ENCODE results near the gene SH3TC1. TPM values are rescaled to one million over a fixed set of nuclear protein-coding genes. Genes with fewer than 3 reads are reported as not detected.
A peak's percentile ranks its signal among the peaks of the same experiment; 100 is the strongest.

Gene SH3TC1
- total RNA-seq, 6 donors from 2014 or later = 34.1 to 193 (median 81.4) TPM

DNA sequence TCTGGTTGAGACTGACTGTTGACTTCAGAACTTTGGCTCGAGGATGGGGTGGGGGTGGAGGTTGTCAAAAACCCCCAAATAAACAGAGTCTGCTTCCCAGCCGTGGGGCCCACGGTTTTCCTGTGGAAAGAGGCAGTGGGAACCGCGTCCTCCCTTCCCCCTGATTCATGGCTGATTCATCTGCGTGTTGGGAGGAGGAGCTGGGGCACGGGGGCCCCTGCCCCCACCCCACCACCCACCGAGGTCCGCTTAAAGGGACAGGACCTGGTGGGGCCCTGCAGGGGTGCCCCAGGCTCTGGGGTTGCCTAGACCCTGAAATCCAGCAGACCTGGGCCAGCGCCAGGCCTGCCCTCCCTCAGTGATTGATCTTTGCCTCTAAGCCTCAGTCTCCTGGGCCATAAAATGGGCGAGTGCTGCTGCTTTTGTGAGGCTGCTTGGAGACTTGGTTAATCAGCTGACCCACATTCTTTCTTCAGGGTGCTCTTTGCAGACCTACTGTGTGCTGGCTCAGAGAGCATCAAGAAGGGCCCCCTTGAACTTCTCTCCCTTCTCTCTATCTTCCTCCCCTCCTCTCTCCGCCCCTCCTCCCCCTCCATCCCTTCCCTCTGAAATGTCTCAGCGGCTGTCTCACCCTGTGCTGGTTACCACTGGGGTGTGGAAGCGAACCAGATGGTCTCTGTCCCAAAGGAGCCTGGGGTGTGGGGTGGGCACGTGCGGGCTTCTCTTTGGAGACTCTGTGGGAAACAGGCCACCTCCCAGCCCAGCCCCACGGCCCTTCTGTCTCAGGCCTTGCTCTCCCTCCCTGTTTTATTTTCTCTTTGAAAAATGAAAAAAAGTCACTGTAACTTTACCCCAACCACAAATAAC, 79.6 kb downstream of the SH3TC1 start:
- ATAC-seq (ENCODE audit: low FRiP score in 2 of 2) (peak in 1 of 2 donors; percentile 61), DNase-seq (peak in 1 of 2 donors; percentile 65)
- Histone ChIP-seq H3K4me1 (peaks cover 11 to 33% (median 23%) of the 10 kb centered on the region in 4 donors), H3K4me3 (no peak overlapping the region), H3K9me3 (no peaks in the 10 kb centered on the region), H3K27ac (peak overlapping the region in 1 of 4 donors; percentile 17), H3K36me3 (no peaks in the 10 kb centered on the region), H3K27me3 (no peaks in the 10 kb centered on the region)
- TF ChIP-seq POLR2AphosphoS5 (IDR thresholded peaks at IDR 0.05) (no peak), POLR2A (IDR thresholded peaks at IDR 0.05) (no peak), EP300 (IDR thresholded peaks at IDR 0.05) (no peak)
- TF ChIP-seq, protein P1, sequence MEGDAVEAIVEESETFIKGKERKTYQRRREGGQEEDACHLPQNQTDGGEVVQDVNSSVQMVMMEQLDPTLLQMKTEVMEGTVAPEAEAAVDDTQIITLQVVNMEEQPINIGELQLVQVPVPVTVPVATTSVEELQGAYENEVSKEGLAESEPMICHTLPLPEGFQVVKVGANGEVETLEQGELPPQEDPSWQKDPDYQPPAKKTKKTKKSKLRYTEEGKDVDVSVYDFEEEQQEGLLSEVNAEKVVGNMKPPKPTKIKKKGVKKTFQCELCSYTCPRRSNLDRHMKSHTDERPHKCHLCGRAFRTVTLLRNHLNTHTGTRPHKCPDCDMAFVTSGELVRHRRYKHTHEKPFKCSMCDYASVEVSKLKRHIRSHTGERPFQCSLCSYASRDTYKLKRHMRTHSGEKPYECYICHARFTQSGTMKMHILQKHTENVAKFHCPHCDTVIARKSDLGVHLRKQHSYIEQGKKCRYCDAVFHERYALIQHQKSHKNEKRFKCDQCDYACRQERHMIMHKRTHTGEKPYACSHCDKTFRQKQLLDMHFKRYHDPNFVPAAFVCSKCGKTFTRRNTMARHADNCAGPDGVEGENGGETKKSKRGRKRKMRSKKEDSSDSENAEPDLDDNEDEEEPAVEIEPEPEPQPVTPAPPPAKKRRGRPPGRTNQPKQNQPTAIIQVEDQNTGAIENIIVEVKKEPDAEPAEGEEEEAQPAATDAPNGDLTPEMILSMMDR (IDR thresholded peaks at IDR 0.05) = no peak
- WGBS, 2 donors = 37 to 44% methylated on average over 13 to 17 of the region's 17 CpGs

DNA sequence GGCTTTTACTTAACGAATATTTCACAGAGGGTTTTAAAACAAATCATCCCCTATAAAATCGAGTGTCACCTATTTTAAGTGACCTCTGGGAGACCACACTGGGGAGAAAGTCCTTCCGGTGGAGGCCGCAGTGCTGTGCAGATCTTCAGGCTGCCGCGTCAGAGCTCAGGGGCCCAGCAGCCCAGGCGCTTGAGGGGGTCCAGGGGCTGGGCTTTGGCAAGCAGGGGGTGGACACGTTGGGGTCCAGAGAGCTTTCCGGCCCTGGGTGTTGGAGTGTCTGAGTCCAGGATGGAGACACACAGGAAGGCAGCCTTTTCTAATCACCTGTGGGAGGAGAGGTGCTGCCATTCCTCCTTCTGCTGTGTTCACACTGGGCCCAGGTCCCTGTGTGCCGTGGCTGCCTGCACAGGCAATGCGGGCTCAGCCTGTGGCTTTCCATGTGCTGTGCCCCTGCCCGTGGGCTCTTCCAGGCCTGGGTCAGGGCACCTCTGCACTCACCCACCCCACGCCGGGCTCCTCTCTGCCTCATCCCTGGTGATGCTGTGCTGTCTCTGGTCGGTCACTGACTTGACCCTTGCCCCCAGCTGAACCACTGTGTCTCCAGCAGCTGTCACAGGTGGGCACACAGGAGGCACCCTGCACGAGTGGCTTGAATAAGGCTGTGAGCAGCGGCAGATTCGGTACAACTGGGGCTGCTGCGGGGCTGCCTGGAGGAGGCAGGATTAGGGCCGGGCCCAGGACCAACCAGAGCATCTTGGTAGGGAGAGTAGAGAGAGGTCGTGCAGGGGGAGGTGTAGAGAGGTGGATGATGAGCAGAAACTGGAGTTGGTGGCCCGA, 80.4 kb downstream of the SH3TC1 start:
- peaks cover 11 to 33% (median 20%) of the 10 kb centered on the region in 4 donors for H3K4me1 ChIP-seq

DNA sequence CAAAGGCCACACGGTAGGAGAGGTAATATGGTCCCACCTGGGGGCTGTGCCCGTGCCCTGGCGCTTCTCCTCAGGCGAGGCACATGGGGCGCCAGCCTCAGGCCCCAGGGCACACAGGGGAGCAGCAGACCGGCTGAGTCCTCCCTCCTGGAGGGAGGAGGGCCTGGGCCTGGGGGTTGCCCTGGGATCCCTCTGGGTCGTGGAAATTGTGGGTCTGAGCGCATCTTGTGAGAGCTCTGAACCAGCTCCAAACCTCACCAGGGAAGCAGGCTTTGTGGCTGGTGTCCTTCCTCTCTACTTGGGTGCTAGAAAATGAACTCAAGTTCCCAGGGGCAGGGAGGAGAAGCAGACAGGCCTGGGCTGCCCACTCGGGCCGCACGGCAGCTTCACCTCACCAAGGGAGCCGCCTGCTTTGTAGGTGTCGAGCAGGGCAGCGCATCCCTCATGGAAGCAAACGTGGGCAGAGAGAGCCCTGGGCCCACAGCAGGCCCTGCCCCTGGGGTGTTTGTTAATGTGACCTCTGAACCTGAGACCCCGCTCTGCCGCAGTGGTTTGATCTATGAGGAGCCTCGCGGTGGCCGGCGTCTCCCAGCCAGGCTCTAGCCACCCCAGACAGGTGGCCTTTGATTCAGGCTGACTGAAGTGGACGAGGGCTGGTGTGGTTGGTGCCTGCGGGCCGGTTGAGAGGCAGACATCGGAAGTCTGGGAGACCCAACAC, 81.2 kb downstream of the SH3TC1 start:
- TF ChIP-seq POLR2AphosphoS5 (IDR thresholded peaks at IDR 0.05) (no peak), EP300 (IDR thresholded peaks at IDR 0.05) (no peak), POLR2A (IDR thresholded peaks at IDR 0.05) (no peak)
- TF ChIP-seq, protein P1 (IDR thresholded peaks at IDR 0.05) = no peak
- H3K9me3 ChIP-seq = no peaks in the 10 kb centered on the region
- ATAC-seq (ENCODE audit: low FRiP score in 2 of 2) (no peak), DNase-seq (peak in 1 of 2 donors; percentile 62)
- H3K36me3 ChIP-seq = no peaks in the 10 kb centered on the region
- H3K4me3 ChIP-seq = no peak overlapping the region
- no peak overlapping the region for H3K27ac ChIP-seq
- H3K4me1 ChIP-seq = peaks cover 11 to 29% (median 18%) of the 10 kb centered on the region in 4 donors
- no peaks in the 10 kb centered on the region for H3K27me3 ChIP-seq
- WGBS, 2 donors = 86 to 88% methylated on average over 17 to 22 of the region's 25 CpGs

More for the DNA sequence above, 80.4 kb downstream of the SH3TC1 start:
- H3K36me3 ChIP-seq = no peaks in the 10 kb centered on the region
- TF ChIP-seq POLR2AphosphoS5 (IDR thresholded peaks at IDR 0.05) (no peak), EP300 (IDR thresholded peaks at IDR 0.05) (no peak), POLR2A (IDR thresholded peaks at IDR 0.05) (no peak)
- TF ChIP-seq, protein P1 (IDR thresholded peaks at IDR 0.05) = no peak
- DNase-seq (no peak), ATAC-seq (ENCODE audit: low FRiP score in 2 of 2) (no peak)
- WGBS, 2 donors = 78 to 84% methylated on average over 18 to 22 of the region's 22 CpGs
- H3K27me3 ChIP-seq = no peaks in the 10 kb centered on the region
- no peak overlapping the region for H3K27ac ChIP-seq
- H3K9me3 ChIP-seq = no peaks in the 10 kb centered on the region
- no peak overlapping the region for H3K4me3 ChIP-seq

DNA sequence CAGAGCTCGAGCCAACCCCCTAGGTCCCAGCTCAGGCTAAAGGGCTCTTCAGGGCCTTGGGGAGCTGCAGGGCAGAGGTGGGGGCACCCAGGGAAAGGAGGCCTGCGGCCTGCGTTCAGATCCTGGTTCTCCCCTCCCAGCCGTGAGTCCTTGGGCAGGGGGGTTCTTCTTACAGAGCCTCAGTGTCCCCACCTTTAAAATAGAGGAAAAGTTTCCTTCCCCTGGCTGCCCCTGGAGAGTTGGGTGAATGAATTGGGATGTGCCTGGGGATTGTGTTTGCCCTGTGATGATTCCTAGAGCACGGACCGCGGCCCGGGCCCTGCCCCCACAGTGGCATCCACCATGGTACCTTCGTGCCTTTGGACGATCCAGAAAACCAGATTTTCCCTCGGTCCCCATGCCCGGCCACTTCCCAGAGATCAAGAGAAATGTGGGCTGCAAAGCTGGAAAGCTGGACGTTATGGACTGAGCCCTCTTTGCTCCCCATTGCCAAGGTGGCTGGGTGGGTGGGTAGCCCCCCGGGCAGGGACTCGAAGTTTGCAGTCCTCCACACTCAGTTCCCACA, 81.9 kb downstream of the SH3TC1 start:
- Histone ChIP-seq H3K4me3 (no peak overlapping the region), H3K27ac (no peak overlapping the region), H3K36me3 (no peaks in the 10 kb centered on the region), H3K27me3 (no peaks in the 10 kb centered on the region), H3K4me1 (peaks cover 9 to 27% (median 15%) of the 10 kb centered on the region in 4 donors), H3K9me3 (no peaks in the 10 kb centered on the region)
- TF ChIP-seq POLR2AphosphoS5 (IDR thresholded peaks at IDR 0.05) (no peak), POLR2A (IDR thresholded peaks at IDR 0.05) (no peak), EP300 (IDR thresholded peaks at IDR 0.05) (no peak)
- TF ChIP-seq, protein P1 (IDR thresholded peaks at IDR 0.05) = no peak
- ATAC-seq (ENCODE audit: low FRiP score in 2 of 2) (no peak), DNase-seq (peak in 1 of 2 donors; percentile 65)
- 92 to 96% methylated on average over 8 to 15 of the region's 15 CpGs for WGBS, 2 donors
